Measurements from ENCODE around the gene CAMKK1.

DNA sequence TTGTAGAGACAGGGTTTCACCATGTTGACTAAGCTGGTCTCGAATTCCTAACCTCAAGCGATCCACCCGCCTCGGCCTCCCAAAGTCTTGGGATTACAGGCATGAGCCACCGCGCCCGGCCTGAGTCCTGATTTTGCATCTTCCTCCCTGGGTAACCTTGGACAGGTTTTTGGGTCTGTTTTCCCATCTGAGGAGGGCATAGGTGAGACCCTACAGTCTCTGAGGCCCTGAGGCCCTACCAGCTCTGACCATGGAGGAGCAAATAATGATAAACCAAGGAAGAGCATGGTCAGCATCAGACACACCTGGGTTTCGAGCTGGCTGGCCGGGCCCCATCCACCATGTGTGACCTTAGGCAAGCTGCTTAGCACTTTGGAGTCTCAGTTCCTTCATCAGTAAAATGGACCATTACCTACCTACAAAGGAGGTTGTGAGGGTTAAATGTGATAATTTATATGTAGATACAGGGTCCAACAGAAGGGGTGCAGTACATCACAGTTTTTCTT lies 45.6 kb downstream of the CAMKK1 start:
- TF ChIP-seq EZH2 (IDR thresholded peaks at IDR 0.05), result no peak
- no peak for TF ChIP-seq POLR2AphosphoS5 (IDR thresholded peaks at IDR 0.05; ENCODE audit: borderline replicate concordance, low read depth, low read length)

All from SK-N-MC (cell line).